K562 (cell line): Measurements from ENCODE around the gene CFAP206. TPM values are rescaled to one million over a fixed set of nuclear protein-coding genes. Genes with fewer than 3 reads are reported as not detected.

ENCODE experiments used
- ARID2 ChIP-seq: fragments of 450-650 bp; IDR thresholded peaks from 2 replicates; pipeline ENCODE4 v1.6.1; 2017; ENCODE audit warnings: antibody characterized with exemption, mild to moderate bottlenecking
- BRF1 ChIP-seq: IDR thresholded peaks from 3 replicates; pipeline ENCODE4 v1.6.1; 2011; ENCODE audit warnings: borderline replicate concordance, mild to moderate bottlenecking; ENCODE audit not compliant: insufficient read length; ENCODE audit errors: extremely low read depth
- MAFK ChIP-seq: IDR thresholded peaks from 2 replicates; pipeline ENCODE4 v1.6.1; 2011; ENCODE audit warnings: low read length, improper control_type of control experiment
- MCM2 ChIP-seq: fragments of 450-650 bp; IDR thresholded peaks from 2 replicates; pipeline ENCODE4 v1.6.1; 2017; ENCODE audit warnings: low read depth, mild to moderate bottlenecking
- NFIX ChIP-seq: fragments of 250-450 bp; sonication (Bioruptor Pico); IDR thresholded peaks from 2 replicates; pipeline ENCODE4 v1.4.0; 2020; ENCODE audit warnings: low read depth, mild to moderate bottlenecking, moderate library complexity
- POLR2AphosphoS2 ChIP-seq: IDR thresholded peaks from 2 replicates; pipeline ENCODE4 v1.6.1; 2012; ENCODE audit warnings: low read length, improper control_type of control experiment
- PYGO2 ChIP-seq: fragments of 450-650 bp; IDR thresholded peaks from 2 replicates; pipeline ENCODE4 v1.6.1; 2016; ENCODE audit warnings: mild to moderate bottlenecking, missing genetic modification characterization, moderate library complexity, missing compliant biosample characterization
- RBFOX2 ChIP-seq: fragments of 200-400 bp; formaldehyde crosslinking; IDR thresholded peaks from 2 replicates; pipeline ENCODE4 v1.6.1; 2017; ENCODE audit warnings: low read depth, mild to moderate bottlenecking, low read length, moderate library complexity
- SNRNP70 ChIP-seq: fragments of 200-400 bp; formaldehyde crosslinking; optimal IDR thresholded peaks from 2 replicates; pipeline ENCODE3; 2017; ENCODE audit warnings: low read depth, low read length
- THRAP3 ChIP-seq: fragments of 450-650 bp; IDR thresholded peaks from 2 replicates; pipeline ENCODE4 v1.6.1; 2016; ENCODE audit warnings: mild to moderate bottlenecking, inconsistent platforms, borderline replicate concordance
- ZNF184 ChIP-seq: sonication (generic); formaldehyde crosslinking; IDR thresholded peaks from 2 replicates; pipeline ENCODE4 v1.5.0; 2020; ENCODE audit warnings: missing genetic modification reagents
- ZNF436 ChIP-seq: fragments of 250-450, 450-650 bp; sonication (Bioruptor Pico); formaldehyde crosslinking; IDR thresholded peaks from 2 replicates; pipeline ENCODE4 v1.7.0; 2020; ENCODE audit warnings: mild to moderate bottlenecking
- polyA plus RNA-seq, 8 experiments: library from polyadenylated mRNA; depleted of rRNA in 4 of 8; stranded (reverse) in 5 of 8; unstranded in 3 of 8; fragments of >200 nt; fragmentation: Nextera tagmentation in 2 of 8; fragmentation: Illumina TruSeq in 1 of 8; extraction: Ambion mirVana in 2 of 8; extraction: Trizol in 1 of 8; gene quantifications; 2 replicates each; pipeline versions ENCODE4 v1.2.1 to v1.2.3, GENCODE V29; 2011 to 2014; ENCODE audit warnings: inconsistent platforms in 1 of 8, missing spikeins in 1 of 8
- total RNA-seq, 7 experiments: library from RNA; depleted of rRNA in 6 of 7; stranded (reverse); fragments of >200 nt in 6 of 7; fragmentation: Illumina TruSeq in 2 of 7; extraction: Trizol in 2 of 7; gene quantifications; 2 replicates each; pipeline versions ENCODE4 v1.2.1 to v1.2.3, GENCODE V29; 2011 to 2021; ENCODE audit warnings: low replicate concordance in 1 of 7
- TF ChIP-seq, protein P1 (sequence below), 2 experiments: fragments of 450-650 bp; IDR thresholded peaks; 2 replicates each; pipeline ENCODE4 v1.6.1; 2016; ENCODE audit warnings: mild to moderate bottlenecking in 2 of 2, borderline replicate concordance in 1 of 2, low read depth in 1 of 2, moderate library complexity in 1 of 2
- TF ChIP-seq, protein P2 (sequence below): IDR thresholded peaks from 2 replicates; pipeline ENCODE4 v1.6.1; 2011; ENCODE audit not compliant: insufficient read length; ENCODE audit errors: extremely low read depth
- TF ChIP-seq, protein P3 (sequence below): fragments of 450-650 bp; formaldehyde crosslinking; conservative IDR thresholded peaks from 2 replicates; pipeline ENCODE4 v1.4.0; 2022; ENCODE audit warnings: mild to moderate bottlenecking, missing genetic modification characterization
- TF ChIP-seq, protein P4 (sequence below), 2 experiments: fragments of 250-450 bp in 1 of 2; fragments of 450-650 bp in 1 of 2; sonication (Bioruptor Pico) in 1 of 2; IDR thresholded peaks; 2 replicates each; pipeline versions ENCODE4 v1.6.1 to v1.8.0; 2016 to 2021; ENCODE audit warnings: mild to moderate bottlenecking in 2 of 2, moderate library complexity in 2 of 2, missing compliant biosample characterization in 1 of 2, missing genetic modification characterization in 1 of 2

CFAP206 gene
- total and polyA plus RNA-seq, 9 of the 15 experiments (the other 6 are each of a cell fraction or from before 2014, with no cell fraction given) = 0.06 to 0.33 (median 0.18) TPM; not detected in 2

DNA sequence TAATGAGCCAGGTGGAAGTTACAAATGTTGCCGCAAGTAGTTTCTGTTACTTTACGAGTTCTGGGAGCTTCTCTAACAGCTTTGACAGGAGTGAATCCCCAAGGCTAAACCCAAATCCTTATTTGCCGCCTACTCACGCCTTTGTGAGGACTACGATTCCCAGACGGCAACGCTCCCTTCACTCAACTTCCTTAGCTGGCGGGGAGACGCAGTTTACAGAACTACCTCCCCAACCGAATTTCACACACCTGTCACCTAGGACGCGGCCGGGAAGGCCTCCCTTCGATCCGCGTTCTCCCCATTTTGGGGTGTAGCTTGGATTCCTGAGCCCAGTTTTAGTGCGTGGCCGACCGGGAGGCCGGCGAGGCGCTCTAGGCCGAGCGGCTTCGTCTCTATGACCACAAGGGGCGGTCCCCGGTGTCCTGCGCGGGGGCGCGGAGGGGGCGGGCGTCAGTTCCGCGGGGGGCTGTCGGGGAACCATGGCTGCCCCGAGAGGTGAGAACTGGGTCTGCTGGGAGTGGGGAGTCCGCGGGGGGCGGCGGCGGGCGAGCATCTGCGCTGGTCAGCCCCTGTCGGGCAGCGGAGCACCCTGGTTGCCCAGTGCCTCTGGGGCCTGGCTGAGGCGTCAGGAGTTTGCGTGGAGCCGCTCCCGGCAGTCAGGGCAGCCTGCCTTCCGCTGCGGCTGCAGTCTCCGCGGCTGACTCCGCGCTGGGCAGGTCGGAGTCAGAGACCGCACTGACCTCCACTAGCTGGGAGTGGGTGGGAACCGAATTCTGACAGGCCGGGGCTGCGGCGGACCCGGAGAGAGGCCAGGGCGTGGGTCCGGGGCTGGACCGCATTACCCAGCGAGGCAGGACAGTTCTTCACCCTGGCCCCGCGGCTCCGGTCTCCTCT lies 65.0 kb downstream of the CFAP206 start, which contains the start of gene SLC35A1 (continued):
- TF ChIP-seq, protein P1, sequence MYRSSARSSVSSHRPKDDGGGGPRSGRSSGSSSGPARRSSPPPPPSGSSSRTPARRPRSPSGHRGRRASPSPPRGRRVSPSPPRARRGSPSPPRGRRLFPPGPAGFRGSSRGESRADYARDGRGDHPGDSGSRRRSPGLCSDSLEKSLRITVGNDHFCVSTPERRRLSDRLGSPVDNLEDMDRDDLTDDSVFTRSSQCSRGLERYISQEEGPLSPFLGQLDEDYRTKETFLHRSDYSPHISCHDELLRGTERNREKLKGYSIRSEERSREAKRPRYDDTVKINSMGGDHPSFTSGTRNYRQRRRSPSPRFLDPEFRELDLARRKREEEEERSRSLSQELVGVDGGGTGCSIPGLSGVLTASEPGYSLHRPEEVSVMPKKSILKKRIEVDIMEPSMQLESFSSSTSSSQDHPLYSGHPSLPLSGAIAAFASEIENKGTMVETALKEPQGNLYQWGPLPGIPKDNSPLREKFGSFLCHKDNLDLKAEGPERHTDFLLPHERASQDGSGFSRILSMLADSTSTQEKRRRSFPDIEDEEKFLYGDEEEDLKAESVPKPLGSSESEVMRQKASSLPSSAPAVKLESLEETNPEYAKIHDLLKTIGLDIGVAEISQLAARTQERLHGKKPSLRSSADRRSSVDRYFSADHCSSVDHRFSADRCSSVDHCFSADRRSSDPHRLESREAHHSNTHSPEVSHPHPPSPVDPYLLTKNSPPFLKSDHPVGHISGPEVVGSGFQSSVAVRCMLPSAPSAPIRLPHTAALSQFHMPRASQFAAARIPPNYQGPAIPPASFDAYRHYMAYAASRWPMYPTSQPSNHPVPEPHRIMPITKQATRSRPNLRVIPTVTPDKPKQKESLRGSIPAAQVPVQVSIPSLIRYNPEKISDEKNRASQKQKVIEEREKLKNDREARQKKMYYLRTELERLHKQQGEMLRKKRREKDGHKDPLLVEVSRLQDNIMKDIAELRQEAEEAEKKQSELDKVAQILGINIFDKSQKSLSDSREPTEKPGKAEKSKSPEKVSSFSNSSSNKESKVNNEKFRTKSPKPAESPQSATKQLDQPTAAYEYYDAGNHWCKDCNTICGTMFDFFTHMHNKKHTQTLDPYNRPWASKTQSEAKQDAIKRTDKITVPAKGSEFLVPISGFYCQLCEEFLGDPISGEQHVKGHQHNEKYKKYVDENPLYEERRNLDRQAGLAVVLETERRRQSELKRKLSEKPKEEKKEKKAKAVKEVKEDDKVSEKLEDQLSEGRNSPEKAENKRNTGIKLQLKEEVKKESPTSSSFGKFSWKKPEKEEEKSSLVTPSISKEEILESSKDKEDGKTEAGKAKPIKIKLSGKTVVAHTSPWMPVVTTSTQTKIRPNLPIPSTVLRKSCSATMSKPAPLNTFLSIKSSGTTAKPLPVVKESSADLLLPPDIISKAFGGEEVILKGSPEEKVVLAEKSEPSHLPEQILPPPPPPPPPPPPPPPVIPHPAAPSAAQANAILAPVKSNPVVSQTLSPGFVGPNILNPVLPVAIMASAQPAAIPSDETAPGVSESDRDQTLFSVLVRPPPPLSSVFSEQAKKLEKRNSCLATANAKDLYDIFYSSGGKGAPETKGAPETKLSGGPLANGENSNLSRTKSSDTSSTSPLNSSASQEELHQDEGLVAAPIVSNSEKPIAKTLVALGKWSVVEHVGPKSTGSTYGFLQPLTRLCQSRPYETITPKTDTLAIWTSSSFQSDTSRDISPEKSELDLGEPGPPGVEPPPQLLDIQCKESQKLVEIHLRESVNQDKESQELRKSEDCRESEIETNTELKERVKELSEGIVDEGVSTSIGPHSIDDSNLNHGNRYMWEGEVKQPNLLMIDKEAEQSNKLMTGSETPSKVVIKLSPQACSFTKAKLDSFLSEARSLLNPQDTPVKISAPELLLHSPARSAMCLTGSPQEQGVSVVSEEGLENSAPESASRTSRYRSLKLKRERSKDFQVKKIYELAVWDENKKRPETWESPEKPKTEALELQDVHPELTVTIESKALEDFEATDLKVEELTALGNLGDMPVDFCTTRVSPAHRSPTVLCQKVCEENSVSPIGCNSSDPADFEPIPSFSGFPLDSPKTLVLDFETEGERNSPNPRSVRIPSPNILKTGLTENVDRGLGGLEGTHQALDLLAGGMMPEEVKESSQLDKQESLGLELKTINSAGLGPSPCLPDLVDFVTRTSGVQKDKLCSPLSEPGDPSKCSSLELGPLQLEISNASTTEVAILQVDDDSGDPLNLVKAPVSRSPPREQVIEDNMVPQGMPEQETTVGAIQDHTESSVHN (IDR thresholded peaks at IDR 0.05; ENCODE audit: borderline replicate concordance in 1 of 2, low read depth in 1 of 2) = no peak
- no peak for TF ChIP-seq BRF1
- TF ChIP-seq MAFK = no peak
- TF ChIP-seq, protein P2, sequence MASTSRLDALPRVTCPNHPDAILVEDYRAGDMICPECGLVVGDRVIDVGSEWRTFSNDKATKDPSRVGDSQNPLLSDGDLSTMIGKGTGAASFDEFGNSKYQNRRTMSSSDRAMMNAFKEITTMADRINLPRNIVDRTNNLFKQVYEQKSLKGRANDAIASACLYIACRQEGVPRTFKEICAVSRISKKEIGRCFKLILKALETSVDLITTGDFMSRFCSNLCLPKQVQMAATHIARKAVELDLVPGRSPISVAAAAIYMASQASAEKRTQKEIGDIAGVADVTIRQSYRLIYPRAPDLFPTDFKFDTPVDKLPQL = no peak
- TF ChIP-seq NFIX (CRISPR knock-in tag) = no peak
- TF ChIP-seq, protein P3, sequence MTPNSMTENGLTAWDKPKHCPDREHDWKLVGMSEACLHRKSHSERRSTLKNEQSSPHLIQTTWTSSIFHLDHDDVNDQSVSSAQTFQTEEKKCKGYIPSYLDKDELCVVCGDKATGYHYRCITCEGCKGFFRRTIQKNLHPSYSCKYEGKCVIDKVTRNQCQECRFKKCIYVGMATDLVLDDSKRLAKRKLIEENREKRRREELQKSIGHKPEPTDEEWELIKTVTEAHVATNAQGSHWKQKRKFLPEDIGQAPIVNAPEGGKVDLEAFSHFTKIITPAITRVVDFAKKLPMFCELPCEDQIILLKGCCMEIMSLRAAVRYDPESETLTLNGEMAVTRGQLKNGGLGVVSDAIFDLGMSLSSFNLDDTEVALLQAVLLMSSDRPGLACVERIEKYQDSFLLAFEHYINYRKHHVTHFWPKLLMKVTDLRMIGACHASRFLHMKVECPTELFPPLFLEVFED (CRISPR knock-in tag) = no peak
- no peak for TF ChIP-seq PYGO2 (tag)
- TF ChIP-seq POLR2AphosphoS2 = no peak
- no peak for TF ChIP-seq ARID2
- TF ChIP-seq, protein P4, sequence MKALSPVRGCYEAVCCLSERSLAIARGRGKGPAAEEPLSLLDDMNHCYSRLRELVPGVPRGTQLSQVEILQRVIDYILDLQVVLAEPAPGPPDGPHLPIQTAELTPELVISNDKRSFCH (CRISPR knock-in tag; IDR thresholded peaks at IDR 0.05) = no peak
- TF ChIP-seq, protein P4 (tag; IDR thresholded peaks at IDR 0.05) = no peak; the same call in 1 of the 2 replicates
- no peak for TF ChIP-seq ZNF184 (CRISPR knock-in tag)
- no peak for TF ChIP-seq MCM2
- TF ChIP-seq SNRNP70 = no peak
- TF ChIP-seq THRAP3 = no peak
- peak; percentile 86 for TF ChIP-seq RBFOX2
- TF ChIP-seq ZNF436 (CRISPR knock-in tag) = no peak
